GM18517 (cell line): Measurements from ENCODE around the gene BUB3.

Experiments
- ATAC-seq: cut with Tn5 transposase; IDR thresholded peaks from one replicate; pipeline ENCODE4 v1.9.1; 2021; ENCODE audit warnings: mild to moderate bottlenecking, moderate library complexity; ENCODE audit not compliant: unreplicated experiment

The BUB3 gene

GRCh38 chr10:123140983-123141390 is 13.2 kb upstream of the BUB3 start:
- no peak for ATAC-seq

- no peak for ATAC-seq
Observed at GRCh38 chr10:123141791-123142700, 12.2 kb upstream of the BUB3 start.

- no peak for ATAC-seq
Observed at GRCh38 chr10:123142701-123143161, 11.5 kb upstream of the BUB3 start.

GRCh38 chr10:123143162-123143824 is 10.9 kb upstream of the BUB3 start:
- no peak for ATAC-seq

GRCh38 chr10:123143825-123144168 is 10.4 kb upstream of the BUB3 start:
- no peak for ATAC-seq

GRCh38 chr10:123144697-123145541 is 9.3 kb upstream of the BUB3 start:
- ATAC-seq = no peak

- no peak for ATAC-seq
Observed at GRCh38 chr10:123145542-123146012, 8.6 kb upstream of the BUB3 start.

- no peak for ATAC-seq
Observed at GRCh38 chr10:123146013-123146893, 7.9 kb upstream of the BUB3 start.

GRCh38 chr10:123146894-123147634 is 7.1 kb upstream of the BUB3 start:
- no peak for ATAC-seq

GRCh38 chr10:123147635-123148413 is 6.4 kb upstream of the BUB3 start, which contains the start of gene HMX2:
Gene HMX2, plus strand, starts transcription at chr10:123148136. Its CDS starts 243 bp downstream, at chr10:123148379.
- no peak for ATAC-seq

GRCh38 chr10:123148414-123149161 is 5.6 kb upstream of the BUB3 start:
- ATAC-seq = no peak

- no peak for ATAC-seq
Observed at GRCh38 chr10:123149162-123149567, 5.0 kb upstream of the BUB3 start.

- ATAC-seq = no peak
Observed at GRCh38 chr10:123149568-123150270, 4.5 kb upstream of the BUB3 start.

GRCh38 chr10:123150271-123150985 is 3.8 kb upstream of the BUB3 start:
- ATAC-seq = no peak

GRCh38 chr10:123150986-123151736 is 3.0 kb upstream of the BUB3 start:
- no peak for ATAC-seq

GRCh38 chr10:123151737-123152135 is 2.5 kb upstream of the BUB3 start:
- ATAC-seq = no peak
